K562 (cell line): ENCODE results near the gene NUP43. TPM values are rescaled to one million over a fixed set of nuclear protein-coding genes. Genes with fewer than 3 reads are reported as not detected.

Experiments used
- ATAC-seq: fragments of 200-7000 bp; cut with Tn5 transposase; 3 replicates; pipeline ENCODE4 v1.9.1; 2020; ENCODE audit warnings: moderate library complexity
- BruUV-seq: library from RNA; stranded (reverse); fragments of 400-500 nt; replicated peaks from 2 replicates; lab custom pipeline; 2021; lab: Mats Ljungman, UMichigan
- CTCF ChIA-PET: fragments of 300-600 bp; formaldehyde crosslinking; extraction: SDS; loops from one replicate; lab custom pipeline; 2021; ENCODE audit warnings: low intra/inter-chr PET ratio; lab: Yijun Ruan, JAX
- POLR2A ChIA-PET: fragments of 300-600, 350-650 bp; sonication (Branson Sonifier 250); formaldehyde crosslinking; extraction: SDS; loops from one replicate; lab custom pipeline; 2021; ENCODE audit warnings: antibody characterized with exemption, inconsistent platforms; lab: Yijun Ruan, JAX
- DNase-seq, 4 experiments: peaks; one replicate each; pipeline versions ENCODE4 v3.0.0 to v3.0.0-alpha.2; 2011 to 2018; ENCODE audit warnings: low spot score in 3 of 4, mixed read lengths in 3 of 4; ENCODE audit errors: extremely low read depth in 1 of 4
- FAIRE-seq: peaks from 2 replicates; lab custom pipeline; 2011; peaks lifted over from hg19 to GRCh38; lab: Jason Lieb, UNC
- H2AFZ ChIP-seq: 2 replicates; pipeline ENCODE4 v1.6.0; 2011; ENCODE audit warnings: low read depth, low read length, control low read depth, inconsistent platforms
- H3K27ac ChIP-seq: fragments of 200-600 bp; 3 replicates; pipeline ENCODE4 v1.8.0; 2011; ENCODE audit warnings: low read depth, mild to moderate bottlenecking, control low read depth, inconsistent platforms, low read length, moderate library complexity, mixed read lengths; ENCODE audit errors: extremely low read depth
- H3K27me3 ChIP-seq, 2 experiments: fragments of 300-600 bp in 1 of 2; 2 replicates in 1 of 2; 3 replicates in 1 of 2; pipeline versions ENCODE4 v1.6.0 to v1.8.0; 2011; ENCODE audit warnings: inconsistent platforms in 2 of 2, low read length in 2 of 2, mild to moderate bottlenecking in 1 of 2, mixed read lengths in 1 of 2, moderate library complexity in 1 of 2; ENCODE audit not compliant: control insufficient read depth in 2 of 2, insufficient read depth in 2 of 2
- H3K36me3 ChIP-seq: fragments of 300-600 bp; 3 replicates; pipeline ENCODE4 v1.8.0; 2011; ENCODE audit warnings: mild to moderate bottlenecking, low read length, inconsistent platforms; ENCODE audit not compliant: control insufficient read depth, insufficient read depth
- H3K4me1 ChIP-seq, 2 experiments: fragments of 200-600 bp in 1 of 2; replicated peaks in 1 of 2; 2 replicates in 1 of 2; 3 replicates in 1 of 2; pipeline versions ENCODE4 v1.5.1 to v1.8.0; 2011; ENCODE audit warnings: inconsistent platforms in 2 of 2, low read length in 2 of 2, mild to moderate bottlenecking in 1 of 2, mixed read lengths in 1 of 2, moderate library complexity in 1 of 2; ENCODE audit not compliant: control insufficient read depth in 2 of 2, insufficient read depth in 2 of 2
- H3K4me2 ChIP-seq: 2 replicates; pipeline ENCODE4 v1.6.1; 2011; ENCODE audit warnings: low read length, control low read depth, inconsistent platforms, mixed read lengths; ENCODE audit not compliant: insufficient read depth
- H3K4me3 ChIP-seq: fragments of 200-600 bp; sonication (generic), shearing (Covaris generic); 2 replicates; pipeline ENCODE4 v1.5.1; 2016; ENCODE audit warnings: control low read depth, inconsistent platforms
- H3K79me2 ChIP-seq: fragments of 200-600 bp; 3 replicates; pipeline ENCODE4 v1.8.0; 2011; ENCODE audit warnings: low read length, inconsistent platforms; ENCODE audit not compliant: control insufficient read depth, insufficient read depth
- H3K9ac ChIP-seq, 2 experiments: 2 replicates each; pipeline versions ENCODE4 v1.6.0 to v1.6.1; 2011; ENCODE audit warnings: low read depth in 2 of 2, low read length in 2 of 2, control low read depth in 1 of 2, inconsistent platforms in 1 of 2, mild to moderate bottlenecking in 1 of 2, mixed read lengths in 1 of 2; ENCODE audit not compliant: insufficient read depth in 1 of 2
- H3K9me1 ChIP-seq: one replicate; pipeline ENCODE4 v1.6.0; 2011; ENCODE audit warnings: inconsistent platforms, mild to moderate bottlenecking, low read length, moderate library complexity; ENCODE audit not compliant: control insufficient read depth, insufficient read depth
- H3K9me3 ChIP-seq: replicated peaks from 2 replicates; pipeline ENCODE4 v1.5.1; 2011; ENCODE audit warnings: low read depth, low read length, inconsistent platforms; ENCODE audit not compliant: control insufficient read depth, insufficient read depth
- H4K20me1 ChIP-seq: replicated peaks from 2 replicates; pipeline ENCODE4 v1.6.1; 2011; ENCODE audit warnings: low read length, inconsistent platforms, mixed read lengths; ENCODE audit not compliant: control insufficient read depth, insufficient read depth
- BMI1 ChIP-seq: fragments of 150-350 bp; IDR thresholded peaks from 2 replicates; pipeline ENCODE4 v1.6.1; 2014; ENCODE audit warnings: low read length
- HDAC8 ChIP-seq: fragments of 450-650 bp; IDR thresholded peaks from 2 replicates; pipeline ENCODE4 v1.6.1; 2016; ENCODE audit warnings: mild to moderate bottlenecking, missing genetic modification characterization, moderate library complexity, missing compliant biosample characterization
- NFYB ChIP-seq: IDR thresholded peaks from 2 replicates; pipeline ENCODE4 v1.6.1; 2011; ENCODE audit warnings: mild to moderate bottlenecking, moderate library complexity; ENCODE audit not compliant: insufficient read length; ENCODE audit errors: extremely low read depth
- POLR3A ChIP-seq: IDR thresholded peaks from 2 replicates; pipeline ENCODE4 v1.6.1; 2011; ENCODE audit warnings: borderline replicate concordance, mild to moderate bottlenecking, moderate library complexity; ENCODE audit not compliant: insufficient read length, insufficient read depth; ENCODE audit errors: extremely low read depth
- TCF7 ChIP-seq: sonication (generic); IDR thresholded peaks from 2 replicates; pipeline ENCODE4 v1.6.1; 2016; ENCODE audit warnings: antibody characterized with exemption, borderline replicate concordance
- ZBTB17 ChIP-seq: fragments of 450-650 bp; formaldehyde crosslinking; IDR thresholded peaks from 2 replicates; pipeline ENCODE4 v1.4.0; 2020; ENCODE audit warnings: mild to moderate bottlenecking
- ZBTB5 ChIP-seq: fragments of 450-650 bp; IDR thresholded peaks from 2 replicates; pipeline ENCODE4 v1.6.1; 2017; ENCODE audit warnings: antibody characterized with exemption
- ZBTB9 ChIP-seq: fragments of 450-650 bp; formaldehyde crosslinking; IDR thresholded peaks from 2 replicates; pipeline ENCODE4 v1.4.0; 2020; ENCODE audit warnings: mild to moderate bottlenecking, moderate library complexity
- ZKSCAN8 ChIP-seq: fragments of 200-800 bp; sonication (Bioruptor generic); IDR thresholded peaks from 2 replicates; pipeline ENCODE4 v1.6.1; 2016; ENCODE audit warnings: missing genetic modification characterization, missing compliant biosample characterization
- ZNF121 ChIP-seq: sonication (generic); formaldehyde crosslinking; conservative IDR thresholded peaks from 2 replicates; pipeline ENCODE4 v1.8.0; 2022; ENCODE audit warnings: missing genetic modification reagents
- ZNF133 ChIP-seq: fragments of 250-450 bp; sonication (Bioruptor Pico); IDR thresholded peaks from 2 replicates; pipeline ENCODE4 v1.4.0; 2020; ENCODE audit warnings: mild to moderate bottlenecking
- ZNF197 ChIP-seq: fragments of 200-800 bp; sonication (Bioruptor generic); IDR thresholded peaks from 2 replicates; pipeline ENCODE4 v1.6.1; 2016; ENCODE audit warnings: low read depth, missing genetic modification characterization, missing compliant biosample characterization
- ZNF518B ChIP-seq: fragments of 250-450 bp; sonication (Bioruptor Pico); IDR thresholded peaks from 2 replicates; pipeline ENCODE4 v1.5.0; 2021; ENCODE audit warnings: mild to moderate bottlenecking, moderate library complexity
- in situ Hi-C: fragments of 300-500 bp; cut with MboI; formaldehyde crosslinking; loops from 4 replicates; pipeline ENCODE4 v1.15.0; 2018; ENCODE audit warnings: inconsistent platforms, mixed read lengths
- intact Hi-C: fragments of 100-400 bp; cut with micrococcal nuclease; formaldehyde crosslinking; loops from 2 replicates; pipeline ENCODE4 v1.14.2; 2022
- polyA plus RNA-seq, 8 experiments: library from polyadenylated mRNA; depleted of rRNA in 4 of 8; stranded (reverse) in 5 of 8; unstranded in 3 of 8; fragments of >200 nt; fragmentation: Nextera tagmentation in 2 of 8; fragmentation: Illumina TruSeq in 1 of 8; extraction: Ambion mirVana in 2 of 8; extraction: Trizol in 1 of 8; gene quantifications; 2 replicates each; pipeline versions ENCODE4 v1.2.1 to v1.2.3, GENCODE V29; 2011 to 2014; ENCODE audit warnings: inconsistent platforms in 1 of 8, missing spikeins in 1 of 8
- total RNA-seq, 7 experiments: library from RNA; depleted of rRNA in 6 of 7; stranded (reverse); fragments of >200 nt in 6 of 7; fragmentation: Illumina TruSeq in 2 of 7; extraction: Trizol in 2 of 7; gene quantifications; 2 replicates each; pipeline versions ENCODE4 v1.2.1 to v1.2.3, GENCODE V29; 2011 to 2021; ENCODE audit warnings: low replicate concordance in 1 of 7
- TF ChIP-seq, protein P1 (sequence below): fragments of 250-450 bp; sonication (Bioruptor Pico); IDR thresholded peaks from 2 replicates; pipeline ENCODE4 v1.4.0; 2020

Gene NUP43
- total and polyA plus RNA-seq, 9 of the 15 experiments (the other 6 are each of a cell fraction or from before 2014, with no cell fraction given), result 28.9 to 136 (median 67.4) TPM

DNA sequence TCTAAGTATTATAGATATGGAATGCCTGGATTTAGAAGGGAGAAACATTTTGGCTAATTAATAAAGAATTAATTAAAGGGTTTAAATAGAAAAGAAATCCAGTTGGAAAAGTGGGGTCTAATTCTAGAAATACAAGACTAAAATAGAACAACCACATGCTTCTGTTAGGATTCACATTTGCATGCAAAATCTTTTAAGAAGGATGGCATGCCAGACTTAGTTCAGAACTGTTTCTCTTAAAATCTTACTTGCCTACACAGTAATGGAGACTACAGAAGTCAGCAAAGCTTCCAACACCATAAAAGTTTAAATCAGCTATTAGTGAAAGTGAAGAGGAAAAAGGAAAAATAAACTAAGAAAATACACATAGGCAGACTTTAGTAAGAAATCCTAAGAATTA is 65.1 kb downstream of the NUP43 start:
- no peak for DNase-seq
- TF ChIP-seq ZBTB5, result no peak
- no peak for TF ChIP-seq ZNF518B (CRISPR knock-in tag)
- no peak for TF ChIP-seq ZBTB17 (CRISPR knock-in tag)
- TF ChIP-seq ZBTB9, result no peak
- TF ChIP-seq ZNF121 (CRISPR knock-in tag), result no peak
- TF ChIP-seq ZNF133 (CRISPR knock-in tag), result no peak
- TF ChIP-seq, protein P1, sequence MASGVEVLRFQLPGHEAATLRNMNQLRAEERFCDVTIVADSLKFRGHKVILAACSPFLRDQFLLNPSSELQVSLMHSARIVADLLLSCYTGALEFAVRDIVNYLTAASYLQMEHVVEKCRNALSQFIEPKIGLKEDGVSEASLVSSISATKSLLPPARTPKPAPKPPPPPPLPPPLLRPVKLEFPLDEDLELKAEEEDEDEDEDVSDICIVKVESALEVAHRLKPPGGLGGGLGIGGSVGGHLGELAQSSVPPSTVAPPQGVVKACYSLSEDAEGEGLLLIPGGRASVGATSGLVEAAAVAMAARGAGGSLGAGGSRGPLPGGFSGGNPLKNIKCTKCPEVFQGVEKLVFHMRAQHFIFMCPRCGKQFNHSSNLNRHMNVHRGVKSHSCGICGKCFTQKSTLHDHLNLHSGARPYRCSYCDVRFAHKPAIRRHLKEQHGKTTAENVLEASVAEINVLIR (CRISPR knock-in tag), result no peak
- TF ChIP-seq POLR3A, result no peak
- TF ChIP-seq ZKSCAN8 (CRISPR knock-in tag), result no peak
- no peak for TF ChIP-seq NFYB
- TF ChIP-seq ZNF197, result no peak
- TF ChIP-seq HDAC8 (tag), result no peak
- TF ChIP-seq TCF7, result no peak
- TF ChIP-seq BMI1, result no peak

More for the DNA sequence above, 65.1 kb downstream of the NUP43 start:
- Histone ChIP-seq H3K9me3 (no peaks in the 10 kb centered on the region), H3K9me1 (no peaks in the 10 kb centered on the region), H4K20me1 (no peaks in the 10 kb centered on the region), H3K36me3 (peaks cover 75% of the 10 kb centered on the region), H3K4me1 (no peaks in the 10 kb centered on the region), H3K79me2 (peaks cover 33% of the 10 kb centered on the region), H3K4me3 (no peak overlapping the region), H3K27me3 (no peaks in the 10 kb centered on the region), H3K27ac (no peak overlapping the region), H2AFZ (no peak overlapping the region), H3K9ac (no peak overlapping the region), H3K4me2 (no peak overlapping the region)
- in situ Hi-C loops (no loop called here), intact Hi-C loops (no loop called here)
- BruUV-seq, result no TSS peak
- ATAC-seq, result no peak
- ChIA-PET CTCF (no interaction called here), POLR2A (no interaction called here)
- FAIRE-seq, result no peak
